Measurements from ENCODE around the gene APOBEC3A. TPM values are rescaled to one million over a fixed set of nuclear protein-coding genes. Genes with fewer than 3 reads are reported as not detected.

Gene APOBEC3A
- total RNA-seq, 4 donors from 2014 or later, result 2.7 to 3.0 TPM; not detected in 2

DNA sequence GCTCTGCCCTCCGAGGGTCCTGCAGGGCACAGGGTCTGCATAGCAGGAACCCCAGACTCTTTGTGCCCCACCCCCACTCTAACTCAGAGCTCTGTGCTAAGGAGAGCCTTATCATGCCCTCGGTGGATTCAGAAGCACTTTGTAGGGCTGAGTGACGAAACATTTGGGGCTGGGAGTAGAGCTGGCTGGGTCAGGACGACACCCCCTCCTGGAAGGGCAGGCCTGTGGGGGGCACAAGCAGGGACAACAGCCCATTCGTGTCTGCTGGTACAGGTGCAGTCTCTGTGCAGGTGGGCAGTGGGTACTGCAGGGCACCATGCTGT is 8.9 kb downstream of the APOBEC3A start:
- intact Hi-C loops (cut with DNase I; ENCODE audit: low total_unique reads) (no loop called here), in situ Hi-C loops (cut with MboI; ENCODE audit: low pct_ligation_motif_present in 1 of 4, low pct_unique_long_range_greater_than_20kb in 1 of 4, low sequenced_read_pairs in 3 of 4) (no loop called here)
- Histone ChIP-seq H3K27ac (no peak overlapping the region), H3K4me1 (peaks cover 0 to 28% (median 10%) of the 10 kb centered on the region in 4 donors), H3K4me3 (no peak overlapping the region), H3K27me3 (no peaks in the 10 kb centered on the region), H3K36me3 (no peaks in the 10 kb centered on the region), H3K9me3 (no peaks in the 10 kb centered on the region)
- no peak for TF ChIP-seq POLR2A (IDR thresholded peaks at IDR 0.05)
- TF ChIP-seq EP300 (IDR thresholded peaks at IDR 0.05; ENCODE audit: low read depth), result no peak
- TF ChIP-seq, protein P1, sequence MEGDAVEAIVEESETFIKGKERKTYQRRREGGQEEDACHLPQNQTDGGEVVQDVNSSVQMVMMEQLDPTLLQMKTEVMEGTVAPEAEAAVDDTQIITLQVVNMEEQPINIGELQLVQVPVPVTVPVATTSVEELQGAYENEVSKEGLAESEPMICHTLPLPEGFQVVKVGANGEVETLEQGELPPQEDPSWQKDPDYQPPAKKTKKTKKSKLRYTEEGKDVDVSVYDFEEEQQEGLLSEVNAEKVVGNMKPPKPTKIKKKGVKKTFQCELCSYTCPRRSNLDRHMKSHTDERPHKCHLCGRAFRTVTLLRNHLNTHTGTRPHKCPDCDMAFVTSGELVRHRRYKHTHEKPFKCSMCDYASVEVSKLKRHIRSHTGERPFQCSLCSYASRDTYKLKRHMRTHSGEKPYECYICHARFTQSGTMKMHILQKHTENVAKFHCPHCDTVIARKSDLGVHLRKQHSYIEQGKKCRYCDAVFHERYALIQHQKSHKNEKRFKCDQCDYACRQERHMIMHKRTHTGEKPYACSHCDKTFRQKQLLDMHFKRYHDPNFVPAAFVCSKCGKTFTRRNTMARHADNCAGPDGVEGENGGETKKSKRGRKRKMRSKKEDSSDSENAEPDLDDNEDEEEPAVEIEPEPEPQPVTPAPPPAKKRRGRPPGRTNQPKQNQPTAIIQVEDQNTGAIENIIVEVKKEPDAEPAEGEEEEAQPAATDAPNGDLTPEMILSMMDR (IDR thresholded peaks at IDR 0.05), result no peak
- no peak for TF ChIP-seq POLR2AphosphoS5 (IDR thresholded peaks at IDR 0.05)
- WGBS, 2 donors (ENCODE audit: low coverage in 1 of 2), result 50 to 56% methylated on average over 2 to 5 of the region's 5 CpGs
- no peak for DNase-seq

DNA sequence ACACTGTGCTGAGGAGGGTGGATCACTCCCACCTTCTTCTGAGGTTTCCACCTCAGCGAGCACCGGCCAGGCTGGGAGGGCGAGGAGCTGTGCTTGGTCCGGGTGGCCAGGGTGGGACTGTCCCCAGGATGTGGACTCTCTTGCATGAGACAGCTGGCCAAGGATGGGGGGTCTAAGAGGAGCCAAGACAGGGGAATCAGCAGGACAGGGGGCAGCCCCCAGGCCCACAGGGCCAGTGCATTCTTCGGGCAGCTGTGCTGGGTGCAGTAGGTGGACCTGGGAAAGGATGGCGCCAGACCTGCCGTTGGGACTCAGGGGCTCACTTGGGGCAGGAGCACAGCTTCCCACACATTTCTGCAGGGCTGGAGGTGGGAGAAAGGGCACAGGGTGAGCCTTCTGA is 9.5 kb downstream of the APOBEC3A start:
- WGBS, 2 donors (ENCODE audit: low coverage in 1 of 2), result 20 to 74% methylated on average over 1 to 6 of the region's 7 CpGs
- intact Hi-C loops (cut with DNase I; ENCODE audit: low total_unique reads), result no loop called here
- Histone ChIP-seq H3K9me3 (no peaks in the 10 kb centered on the region), H3K4me3 (no peak overlapping the region), H3K36me3 (no peaks in the 10 kb centered on the region), H3K27me3 (no peaks in the 10 kb centered on the region), H3K27ac (no peak overlapping the region), H3K4me1 (peaks cover 0 to 28% (median 10%) of the 10 kb centered on the region in 4 donors)
- in situ Hi-C loops (cut with MboI; ENCODE audit: low pct_ligation_motif_present in 1 of 4, low pct_unique_long_range_greater_than_20kb in 1 of 4, low sequenced_read_pairs in 3 of 4), result no loop called here
- no peak for DNase-seq
- TF ChIP-seq, protein P1 (IDR thresholded peaks at IDR 0.05), result no peak
- TF ChIP-seq POLR2AphosphoS5 (IDR thresholded peaks at IDR 0.05), result no peak
- TF ChIP-seq EP300 (IDR thresholded peaks at IDR 0.05; ENCODE audit: low read depth), result no peak
- no peak for TF ChIP-seq POLR2A (IDR thresholded peaks at IDR 0.05)

DNA sequence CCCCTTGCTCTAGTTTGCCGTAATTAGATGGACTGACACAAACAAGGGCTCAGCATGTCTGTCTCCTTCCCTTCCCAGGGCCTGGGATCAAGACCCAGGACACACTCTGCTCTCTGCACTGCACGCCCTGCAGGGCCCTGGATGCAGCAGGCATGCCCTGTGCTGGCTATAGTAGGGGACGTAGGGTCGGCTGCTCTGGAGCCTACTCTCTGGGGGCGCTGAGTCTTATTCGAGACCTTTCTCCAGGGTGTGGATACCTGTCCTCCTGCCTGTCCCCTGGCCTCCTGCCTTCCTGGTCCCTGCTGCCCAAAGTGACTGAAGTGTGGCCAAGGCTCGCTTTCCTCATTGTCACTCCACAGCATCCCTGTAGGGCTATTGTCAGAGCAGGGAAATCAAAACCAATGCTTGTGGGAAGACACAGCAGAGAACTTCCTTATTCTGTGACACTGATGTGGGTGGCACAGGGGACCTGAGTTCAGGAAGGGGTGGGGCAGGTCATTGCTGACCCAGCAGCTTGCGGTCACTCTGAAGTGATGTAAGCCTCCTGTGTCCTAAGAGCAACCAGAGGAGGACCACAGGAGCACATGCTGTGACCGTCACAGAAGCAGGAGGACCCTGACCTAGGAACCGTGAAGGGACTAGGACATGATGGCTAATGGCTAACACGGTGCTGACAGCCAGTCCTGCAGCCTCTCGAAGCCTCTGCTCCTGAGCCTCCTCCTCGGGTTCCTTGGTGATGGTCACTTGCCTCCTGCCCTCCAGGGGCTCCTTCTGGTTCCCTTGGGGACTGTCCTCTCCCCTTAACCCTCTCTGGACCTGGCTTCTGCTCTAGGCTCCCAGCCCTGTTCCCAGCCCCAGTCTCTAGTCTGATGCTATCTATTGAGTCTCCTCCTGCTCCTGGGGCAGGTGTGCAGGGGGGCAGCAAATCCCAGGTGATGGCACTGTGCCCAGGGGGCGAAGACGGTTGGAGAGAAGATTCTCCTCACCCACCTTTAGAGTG is 10.3 kb downstream of the APOBEC3A start:
- intact Hi-C loops (cut with DNase I; ENCODE audit: low total_unique reads), result no loop called here
- WGBS, 2 donors (ENCODE audit: low coverage in 1 of 2), result 79% methylated on average over 15 of the region's 15 CpGs; no CpG with 5 or more reads in 1 of the 2 donors
- peak; percentile 59 for DNase-seq
- in situ Hi-C loops (cut with MboI; ENCODE audit: low pct_ligation_motif_present in 1 of 4, low pct_unique_long_range_greater_than_20kb in 1 of 4, low sequenced_read_pairs in 3 of 4), result no loop called here
- Histone ChIP-seq H3K27me3 (no peaks in the 10 kb centered on the region), H3K4me1 (peaks cover 0 to 28% (median 10%) of the 10 kb centered on the region in 4 donors), H3K9me3 (no peaks in the 10 kb centered on the region), H3K27ac (no peak overlapping the region), H3K4me3 (no peak overlapping the region), H3K36me3 (no peaks in the 10 kb centered on the region)
- TF ChIP-seq, protein P1 (IDR thresholded peaks at IDR 0.05), result no peak
- no peak for TF ChIP-seq EP300 (IDR thresholded peaks at IDR 0.05; ENCODE audit: low read depth)
- no peak for TF ChIP-seq POLR2AphosphoS5 (IDR thresholded peaks at IDR 0.05)
- no peak for TF ChIP-seq POLR2A (IDR thresholded peaks at IDR 0.05)

DNA sequence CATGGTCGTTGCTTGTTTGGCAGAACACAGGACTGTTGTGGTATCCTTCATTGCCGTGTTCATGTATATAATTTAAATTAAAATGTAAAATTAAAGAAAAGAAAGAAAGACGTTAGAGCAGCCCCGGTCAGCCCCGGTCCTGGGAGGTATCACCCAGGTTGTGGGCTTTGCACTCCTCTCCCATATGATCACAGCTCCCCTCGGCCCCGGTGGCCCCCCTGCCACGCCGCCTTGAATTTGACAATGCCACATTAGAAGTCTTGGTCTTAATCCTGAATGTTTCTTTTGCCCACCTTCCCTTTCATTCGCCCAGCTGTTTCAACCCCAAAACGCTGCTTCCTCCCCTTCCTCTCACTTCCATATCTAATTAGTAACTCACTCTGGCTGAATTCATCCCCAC is 11.4 kb downstream of the APOBEC3A start:
- WGBS, 2 donors (ENCODE audit: low coverage in 1 of 2), result 50 to 86% methylated on average over 1 to 11 of the region's 11 CpGs
- Histone ChIP-seq H3K4me3 (no peak overlapping the region), H3K27me3 (no peaks in the 10 kb centered on the region), H3K27ac (no peak overlapping the region), H3K9me3 (no peaks in the 10 kb centered on the region), H3K4me1 (peaks cover 0 to 23% (median 7%) of the 10 kb centered on the region in 4 donors), H3K36me3 (no peaks in the 10 kb centered on the region)
- in situ Hi-C loops (cut with MboI; ENCODE audit: low pct_ligation_motif_present in 1 of 4, low pct_unique_long_range_greater_than_20kb in 1 of 4, low sequenced_read_pairs in 3 of 4) (no loop called here), intact Hi-C loops (cut with DNase I; ENCODE audit: low total_unique reads) (no loop called here)
- TF ChIP-seq EP300 (IDR thresholded peaks at IDR 0.05; ENCODE audit: low read depth) (no peak), POLR2AphosphoS5 (IDR thresholded peaks at IDR 0.05) (no peak), POLR2A (IDR thresholded peaks at IDR 0.05) (no peak)
- TF ChIP-seq, protein P1 (IDR thresholded peaks at IDR 0.05), result no peak
- DNase-seq, result no peak
